ENCODE data around the gene MRPL4.

GRCh38 chr19:10238172-10238783, 13.7 kb upstream of the MRPL4 start:
- TF ChIP-seq CTCF (conservative IDR thresholded peaks at IDR 0.05; ENCODE audit: low read length) (no peak), EZH2phosphoT487 (IDR thresholded peaks at IDR 0.05; ENCODE audit: borderline replicate concordance, low read depth, low read length) (no peak)
